CD14-positive monocyte (primary cell): ENCODE results near the gene SRPX. TPM values are rescaled to one million over a fixed set of nuclear protein-coding genes. Genes with fewer than 3 reads are reported as not detected.

Experiments
- DNase-seq, 3 donors: peaks; one replicate each; pipeline ENCODE4 v3.0.0-alpha.2; 2011 to 2022
- H2AFZ ChIP-seq: 2 replicates; pipeline ENCODE4 v1.6.0; 2012; ENCODE audit warnings: mild to moderate bottlenecking, low read depth, low read length, inconsistent platforms; ENCODE audit not compliant: insufficient read depth, poor library complexity, severe bottlenecking
- H3K27ac ChIP-seq, 2 donors: 1 replicate in 1 of 2; 2 replicates in 1 of 2; pipeline ENCODE4 v1.5.1; 2012 to 2013; ENCODE audit warnings: low read length in 2 of 2, control low read depth in 1 of 2, inconsistent platforms in 1 of 2, low read depth in 1 of 2, mild to moderate bottlenecking in 1 of 2
- H3K27me3 ChIP-seq, 2 donors: one replicate each; pipeline versions ENCODE4 v1.6.0 to v1.6.1; 2011 to 2013; ENCODE audit warnings: low read length in 2 of 2; ENCODE audit not compliant: control insufficient read depth in 2 of 2, insufficient read depth in 2 of 2
- H3K36me3 ChIP-seq, 2 donors: replicated peaks in 1 of 2; 1 replicate in 1 of 2; 2 replicates in 1 of 2; pipeline versions ENCODE4 v1.5.1 to v1.6.1; 2012 to 2013; ENCODE audit warnings: low read length in 2 of 2, control low read depth in 1 of 2, inconsistent platforms in 1 of 2, mild to moderate bottlenecking in 1 of 2; ENCODE audit not compliant: insufficient read depth in 2 of 2, control insufficient read depth in 1 of 2
- H3K4me1 ChIP-seq, 2 donors: 1 replicate in 1 of 2; 2 replicates in 1 of 2; pipeline versions ENCODE4 v1.5.1 to v1.6.1; 2012 to 2013; ENCODE audit warnings: low read length in 2 of 2, control low read depth in 1 of 2, inconsistent platforms in 1 of 2, mild to moderate bottlenecking in 1 of 2, moderate library complexity in 1 of 2; ENCODE audit not compliant: insufficient read depth in 2 of 2, control insufficient read depth in 1 of 2
- H3K4me2 ChIP-seq: replicated peaks from 2 replicates; pipeline ENCODE3; 2012; ENCODE audit warnings: low read length, moderate library complexity, mild to moderate bottlenecking; ENCODE audit not compliant: poor library complexity, severe bottlenecking; ENCODE audit errors: extremely low read depth
- H3K4me3 ChIP-seq, 3 experiments: fragments of 200-600 bp in 1 of 3; sonication (generic) in 1 of 3; replicated peaks in 1 of 3; 1 replicate in 2 of 3; 2 replicates in 1 of 3; pipeline ENCODE4 v1.5.1; 2011 to 2013; ENCODE audit warnings: low read length in 3 of 3, mild to moderate bottlenecking in 3 of 3, control low read depth in 2 of 3, low read depth in 2 of 3, inconsistent platforms in 1 of 3, moderate library complexity in 1 of 3
- H3K79me2 ChIP-seq: 2 replicates; pipeline ENCODE4 v1.6.0; 2012; ENCODE audit warnings: mild to moderate bottlenecking, control low read depth, inconsistent platforms, low read length, moderate library complexity; ENCODE audit not compliant: insufficient read depth
- H3K9ac ChIP-seq: 2 replicates; pipeline ENCODE4 v1.6.0; 2017; ENCODE audit warnings: low read length, mild to moderate bottlenecking; ENCODE audit not compliant: insufficient read depth, poor library complexity, severe bottlenecking
- H3K9me3 ChIP-seq, 2 donors: replicated peaks in 1 of 2; 1 replicate in 1 of 2; 2 replicates in 1 of 2; pipeline versions ENCODE4 v1.5.1 to v1.6.1; 2012 to 2013; ENCODE audit warnings: low read length in 2 of 2, control low read depth in 1 of 2; ENCODE audit not compliant: control insufficient read depth in 1 of 2, insufficient read depth in 1 of 2
- H4K20me1 ChIP-seq: 2 replicates; pipeline ENCODE4 v1.6.0; 2012; ENCODE audit warnings: mild to moderate bottlenecking, low read length, control low read depth, moderate library complexity; ENCODE audit not compliant: insufficient read depth
- H3K27ac Mint-ChIP-seq, 7 donors: one replicate each; pipeline ENCODE4 v1.8.0; 2020; ENCODE audit warnings: mild to moderate bottlenecking in 7 of 7, mixed read lengths in 7 of 7, moderate library complexity in 6 of 7, inconsistent platforms in 2 of 7
- H3K27me3 Mint-ChIP-seq, 3 donors: one replicate each; pipeline ENCODE4 v1.8.0; 2021 to 2022; ENCODE audit warnings: low read depth in 3 of 3, mild to moderate bottlenecking in 3 of 3, mixed read lengths in 3 of 3, moderate library complexity in 3 of 3, inconsistent platforms in 1 of 3
- H3K36me3 Mint-ChIP-seq, 2 donors: one replicate each; pipeline ENCODE4 v1.8.0; 2020; ENCODE audit warnings: mixed read lengths in 2 of 2, inconsistent platforms in 1 of 2, mild to moderate bottlenecking in 1 of 2
- H3K4me1 Mint-ChIP-seq: one replicate; pipeline ENCODE4 v1.8.0; 2020; ENCODE audit warnings: mild to moderate bottlenecking, mixed read lengths
- H3K4me3 Mint-ChIP-seq, 2 donors: one replicate each; pipeline ENCODE4 v1.8.0; 2020; ENCODE audit warnings: mild to moderate bottlenecking in 2 of 2, mixed read lengths in 2 of 2, moderate library complexity in 1 of 2
- H3K9me3 Mint-ChIP-seq, 7 donors: one replicate each; pipeline ENCODE4 v1.8.0; 2020 to 2022; ENCODE audit warnings: mixed read lengths in 7 of 7, mild to moderate bottlenecking in 6 of 7, moderate library complexity in 6 of 7, inconsistent platforms in 2 of 7
- CTCF ChIP-seq: fragments of 200-600 bp; IDR thresholded peaks from one replicate; pipeline ENCODE4 v1.8.0; 2022; ENCODE audit warnings: antibody characterized with exemption, mild to moderate bottlenecking
- WGBS: methylation state at CpG from one replicate; pipeline ENCODE4 v1.1.5; 2013; ENCODE audit warnings: missing lambda C conversion rate; ENCODE audit not compliant: insufficient coverage; 5-methylcytosine and 5-hydroxymethylcytosine counted together
- intact Hi-C, 2 donors: fragments of 100-400 bp; cut with micrococcal nuclease; formaldehyde crosslinking; loops; one replicate each; pipeline versions ENCODE4 v1.15.0 to v1.15.1; 2023
- polyA plus RNA-seq, 3 donors: library from polyadenylated mRNA; depleted of rRNA in 1 of 3; unstranded in 2 of 3; stranded (reverse) in 1 of 3; fragments of 300-500 nt in 2 of 3; fragments of >200 nt in 1 of 3; fragmentation: Illumina TruSeq in 2 of 3; gene quantifications; 1 replicate in 2 of 3; 2 replicates in 1 of 3; pipeline ENCODE4 v1.2.3, GENCODE V29; 2012 to 2021

The SRPX gene
- polyA plus RNA-seq, 3 donors = not detected

GRCh38 chrX:38149016-38149415 is 71.7 kb downstream of the SRPX start:
- H2AFZ ChIP-seq = no peak overlapping the region
- H3K27me3 Mint-ChIP-seq = peaks cover 4 to 12% (median 5%) of the 10 kb centered on the region in 3 donors
- H3K4me3 Mint-ChIP-seq = peak overlapping the region in 1 of 2 donors; percentile 16
- no peak overlapping the region for H3K4me3 ChIP-seq
- no peaks in the 10 kb centered on the region for H4K20me1 ChIP-seq
- no CpG with 5 or more reads among the region's 2 CpGs for WGBS
- H3K9me3 Mint-ChIP-seq = peaks cover 0 to 5% (median 0%) of the 10 kb centered on the region in 7 donors
- intact Hi-C loops = no loop called here
- no peak overlapping the region for H3K4me2 ChIP-seq
- H3K27me3 ChIP-seq = no peaks in the 10 kb centered on the region
- H3K9ac ChIP-seq = no peak overlapping the region
- H3K27ac ChIP-seq = no peak overlapping the region
- no peak overlapping the region for H3K27ac Mint-ChIP-seq
- no peaks in the 10 kb centered on the region for H3K9me3 ChIP-seq
- H3K36me3 Mint-ChIP-seq = no peaks in the 10 kb centered on the region
- no peaks in the 10 kb centered on the region for H3K4me1 ChIP-seq
- H3K4me1 Mint-ChIP-seq = no peaks in the 10 kb centered on the region
- no peak for TF ChIP-seq CTCF
- DNase-seq = no peak
- no peaks in the 10 kb centered on the region for H3K79me2 ChIP-seq
- H3K36me3 ChIP-seq = no peaks in the 10 kb centered on the region

GRCh38 chrX:38142610-38143009 is 78.1 kb downstream of the SRPX start:
- Mint-ChIP-seq H3K27ac (no peak overlapping the region), H3K27me3 (peaks cover 3 to 16% (median 6%) of the 10 kb centered on the region in 3 donors), H3K4me1 (no peaks in the 10 kb centered on the region), H3K9me3 (peaks cover 0 to 5% (median 0%) of the 10 kb centered on the region in 7 donors), H3K4me3 (no peak overlapping the region), H3K36me3 (no peaks in the 10 kb centered on the region)
- no peak overlapping the region for H3K4me2 ChIP-seq
- no peaks in the 10 kb centered on the region for H4K20me1 ChIP-seq
- no peaks in the 10 kb centered on the region for H3K27me3 ChIP-seq
- no peaks in the 10 kb centered on the region for H3K9me3 ChIP-seq
- H3K27ac ChIP-seq = no peak overlapping the region
- 80% methylated on average over 1 of the region's 1 CpG for WGBS
- intact Hi-C loops = no loop called here
- H3K4me3 ChIP-seq = no peak overlapping the region
- no peaks in the 10 kb centered on the region for H3K4me1 ChIP-seq
- DNase-seq = no peak
- no peak overlapping the region for H3K9ac ChIP-seq
- no peak for TF ChIP-seq CTCF
- no peaks in the 10 kb centered on the region for H3K36me3 ChIP-seq
- no peaks in the 10 kb centered on the region for H3K79me2 ChIP-seq
- H2AFZ ChIP-seq = no peak overlapping the region
